IPS-18c (cell line): ENCODE results near the gene C10orf143.
"Not testable (repeated sequence)": the region's sequence is repeated elsewhere in the genome, so short reads cannot be mapped to it uniquely, and the experiment has no call there.

Experiments
- H3K4me3 ChIP-seq: 2 replicates; pipeline ENCODE4 v1.7.0; 2013; ENCODE audit warnings: low read depth, mild to moderate bottlenecking, low read length, moderate library complexity; ENCODE audit not compliant: insufficient read depth
- H3K9me3 ChIP-seq: one replicate; pipeline ENCODE4 v1.6.1; 2013; ENCODE audit warnings: mild to moderate bottlenecking, low read length, moderate library complexity; ENCODE audit not compliant: control insufficient read depth, insufficient read depth

C10orf143 gene

DNA sequence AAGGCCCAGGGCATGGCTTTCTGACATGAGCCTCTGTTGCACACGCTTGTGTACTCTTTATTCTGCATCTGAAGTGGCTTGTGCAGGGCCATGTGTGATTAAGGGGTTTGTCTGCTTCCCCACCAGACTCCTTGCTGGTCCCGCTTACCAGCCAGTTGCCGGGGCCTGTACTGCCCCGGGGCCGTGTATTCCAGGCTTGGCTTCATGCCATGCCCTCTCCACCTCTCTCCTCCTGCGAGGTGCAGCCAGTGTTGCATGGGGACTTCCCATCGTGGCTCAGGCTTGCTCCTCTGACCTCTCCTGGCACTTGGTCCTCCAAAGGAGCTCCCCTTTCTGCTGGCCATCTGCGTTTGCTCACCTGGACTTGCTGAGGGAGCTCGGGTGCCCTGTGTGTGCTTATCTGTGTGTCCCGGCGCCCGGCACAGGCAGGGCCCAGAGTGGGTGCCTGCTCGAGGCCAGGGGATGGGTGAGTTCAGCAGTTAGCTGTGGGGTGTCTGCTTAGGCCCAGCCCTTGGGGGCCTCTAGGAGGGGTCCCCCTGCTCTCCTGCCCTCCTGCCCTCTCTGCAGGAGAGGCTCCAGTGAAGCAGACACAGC lies 11.0 kb upstream of the C10orf143 start:
- peaks cover 3% of the 10 kb centered on the region for H3K9me3 ChIP-seq
- no peak overlapping the region for H3K4me3 ChIP-seq

DNA sequence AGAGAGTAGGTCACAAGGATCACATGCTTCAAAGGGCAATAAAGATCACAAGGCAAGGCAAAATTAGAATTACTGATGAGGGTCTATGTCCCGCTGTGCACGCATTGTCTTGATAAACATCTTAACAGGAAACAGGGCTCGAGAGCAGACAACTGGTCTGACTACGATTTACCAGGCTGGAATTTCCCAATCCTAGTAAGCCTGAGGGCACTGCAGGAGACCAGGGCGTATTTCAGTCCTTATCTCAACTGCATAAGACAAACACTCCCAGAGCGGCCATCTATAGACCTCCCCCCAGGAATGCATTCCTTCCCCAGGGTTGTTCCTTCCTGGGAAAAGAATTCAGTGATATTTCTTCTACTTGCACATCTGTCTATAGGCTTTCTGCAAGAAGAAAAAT lies 6.9 kb upstream of the C10orf143 start:
- H3K4me3 ChIP-seq, H3K9me3 ChIP-seq: not testable (repeated sequence)

DNA sequence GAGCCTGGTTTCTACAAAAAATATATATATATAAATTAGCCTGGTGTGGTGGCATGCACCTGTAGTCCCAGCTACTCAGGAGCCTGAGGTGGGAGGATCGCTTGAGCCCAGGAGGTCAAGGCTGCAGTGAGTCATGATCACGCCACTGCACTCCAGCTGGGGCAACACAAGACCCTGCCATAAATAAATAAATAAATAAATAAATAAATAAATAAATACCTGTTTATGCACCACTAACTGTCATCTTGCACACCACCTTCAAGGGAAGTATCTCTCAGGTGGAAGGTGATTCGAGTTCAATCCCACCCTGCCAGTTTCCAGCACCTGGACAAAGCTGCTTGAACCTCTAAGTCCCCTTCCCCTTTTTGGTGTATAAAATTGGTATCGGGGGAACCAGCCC lies 6.3 kb upstream of the C10orf143 start:
- H3K9me3 ChIP-seq, H3K4me3 ChIP-seq: not testable (repeated sequence)

DNA sequence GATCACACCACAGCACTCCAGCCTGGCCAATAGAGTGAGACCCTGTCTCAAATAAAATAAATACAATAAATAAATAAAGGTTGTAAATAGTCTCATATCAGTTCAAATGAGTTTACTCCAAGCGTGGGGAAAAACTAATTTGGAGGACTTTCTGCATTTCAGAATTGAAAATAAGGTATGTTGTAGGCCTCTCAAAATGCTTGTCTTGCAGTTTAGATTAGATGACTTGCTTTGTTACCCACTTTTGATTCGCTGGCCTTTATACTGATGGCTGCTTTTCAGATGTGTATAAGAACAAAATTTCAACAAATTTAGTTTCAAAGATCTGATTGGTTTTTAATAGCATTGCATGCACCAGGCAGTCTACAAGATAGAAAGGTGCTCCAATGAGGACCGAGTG lies 2.2 kb upstream of the C10orf143 start:
- H3K4me3 ChIP-seq, result no peak overlapping the region
- H3K9me3 ChIP-seq, result peaks cover 3% of the 10 kb centered on the region

DNA sequence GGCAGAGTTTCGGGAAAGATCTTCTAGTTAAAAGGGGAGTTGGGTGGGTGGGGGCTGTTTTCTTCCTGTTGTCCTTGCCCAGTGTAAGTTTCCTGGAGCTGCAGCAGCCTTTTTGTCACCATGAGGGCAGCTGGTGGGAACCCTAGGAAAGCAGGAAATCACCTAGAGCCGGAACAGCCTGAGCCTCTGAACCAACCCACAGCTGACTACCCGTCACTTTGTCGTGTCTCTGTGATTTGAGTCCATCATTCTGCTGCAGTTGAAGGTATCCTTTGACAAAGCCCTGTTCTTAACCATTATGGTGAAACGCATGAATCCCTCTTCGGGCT lies 1.2 kb upstream of the C10orf143 start:
- Histone ChIP-seq H3K9me3 (no peaks in the 10 kb centered on the region), H3K4me3 (peak overlapping the region; percentile 60)

DNA sequence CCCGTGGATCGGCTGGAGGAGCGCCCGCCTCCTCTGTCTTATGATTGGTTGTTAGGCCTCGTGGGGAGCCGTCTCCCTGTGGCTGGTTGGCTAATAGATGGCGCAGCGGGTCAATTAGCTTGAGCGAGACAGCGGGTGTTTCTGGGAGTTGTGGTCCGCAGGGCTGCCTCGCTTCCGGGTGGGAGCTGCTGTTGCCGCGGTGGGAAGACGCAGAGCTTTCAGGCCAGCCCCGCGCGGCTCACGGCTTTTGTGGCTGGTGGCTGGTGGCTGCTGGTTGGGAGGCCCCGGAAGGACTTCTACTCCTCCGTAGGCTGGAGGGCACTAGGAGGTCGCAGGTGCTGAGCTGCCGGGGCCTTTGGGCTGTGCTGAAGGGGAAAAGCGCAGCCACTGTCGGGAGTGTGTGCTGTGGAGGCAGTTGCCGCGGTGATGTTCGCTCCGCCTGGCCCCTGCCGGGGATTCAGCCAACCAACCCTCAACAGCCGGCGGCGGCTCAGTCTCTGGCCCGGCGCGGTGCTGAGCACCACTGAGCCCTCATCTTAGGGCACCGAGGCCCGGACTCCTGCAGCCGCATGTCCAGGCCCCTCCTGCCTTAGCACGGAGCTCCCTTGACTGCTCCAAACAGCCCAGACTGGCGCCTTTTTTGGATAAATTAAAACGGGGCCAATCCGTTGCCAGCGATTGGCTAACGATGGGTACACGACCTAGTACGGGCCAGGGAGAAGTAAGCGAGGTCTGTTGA lies 652 bp upstream of the C10orf143 start:
- peak overlapping the region; percentile 60 for H3K4me3 ChIP-seq
- no peaks in the 10 kb centered on the region for H3K9me3 ChIP-seq

DNA sequence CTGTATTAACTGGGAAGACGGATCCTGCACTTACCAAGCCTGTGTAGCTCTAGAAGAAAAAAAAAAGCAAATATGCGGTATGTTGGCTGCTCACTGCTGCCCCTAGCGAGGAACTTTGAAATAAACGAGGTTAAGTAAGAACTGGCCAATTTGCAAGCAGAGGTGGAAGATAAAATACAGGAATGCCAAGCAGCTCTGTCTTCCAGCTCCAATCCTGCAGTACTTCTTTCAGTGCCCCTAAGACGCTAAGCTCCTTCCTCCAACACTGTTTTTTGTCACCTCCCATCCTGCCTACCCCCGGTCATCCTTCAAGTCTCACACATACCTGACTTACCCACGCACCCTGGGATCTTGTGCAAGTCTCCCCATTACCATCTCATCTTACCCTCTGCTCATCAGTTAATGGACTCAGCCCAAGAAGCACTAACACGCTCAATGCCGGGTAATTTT lies 809 bp downstream of the C10orf143 start:
- Histone ChIP-seq H3K9me3 (no peaks in the 10 kb centered on the region), H3K4me3 (peak overlapping the region; percentile 60)

DNA sequence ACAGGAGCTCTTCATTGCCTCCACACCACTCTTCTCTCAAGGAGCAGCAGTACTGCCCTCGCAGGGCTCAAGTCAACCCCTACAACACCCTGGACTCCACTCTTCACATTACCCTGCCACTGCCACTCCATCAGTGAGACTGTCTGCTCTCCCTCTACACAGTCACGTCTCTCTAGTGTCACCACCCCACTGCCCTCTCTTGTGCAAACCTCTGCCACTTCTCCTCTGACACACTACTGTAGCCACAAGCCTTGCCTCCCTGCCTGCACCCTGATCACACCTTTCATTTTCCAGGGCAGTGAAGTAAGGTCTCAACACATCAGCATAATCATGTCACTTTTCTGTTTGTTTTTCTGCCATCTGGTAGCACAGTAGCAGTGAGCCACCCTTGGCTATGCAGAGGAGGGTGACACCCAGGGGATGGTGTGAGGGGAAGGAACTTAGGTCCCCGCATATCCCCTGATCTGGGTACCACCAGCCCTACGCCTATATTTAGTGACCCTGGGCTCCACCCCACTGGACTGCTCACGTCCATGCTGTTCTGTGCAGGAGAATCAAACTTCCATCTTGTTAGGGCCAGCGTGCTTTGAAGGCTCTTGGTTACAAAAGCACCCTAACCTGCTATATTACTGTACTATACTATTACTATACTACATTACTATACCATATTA lies 1.6 kb downstream of the C10orf143 start:
- Histone ChIP-seq H3K4me3 (no peak overlapping the region), H3K9me3 (no peaks in the 10 kb centered on the region)

DNA sequence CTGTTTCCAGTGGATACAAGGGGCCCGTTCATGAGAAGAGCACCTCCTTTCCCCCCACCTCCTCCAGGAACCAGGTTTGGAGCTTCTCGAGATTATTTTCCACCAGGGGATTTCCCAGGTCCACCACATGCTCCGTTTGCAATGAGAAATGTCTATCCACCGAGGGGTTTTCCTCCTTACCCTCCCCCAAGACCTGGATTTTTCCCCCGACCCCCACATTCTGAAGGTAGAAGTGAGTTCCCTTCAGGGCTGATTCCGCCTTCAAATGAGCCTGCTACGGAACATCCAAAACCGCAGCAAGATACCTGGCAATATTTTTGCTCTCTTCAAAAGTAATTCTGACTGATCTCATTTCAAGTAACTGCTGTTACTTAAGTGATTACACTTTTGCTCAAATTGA lies 2.5 kb downstream of the C10orf143 start:
- not testable (repeated sequence) for H3K4me3 ChIP-seq, H3K9me3 ChIP-seq

DNA sequence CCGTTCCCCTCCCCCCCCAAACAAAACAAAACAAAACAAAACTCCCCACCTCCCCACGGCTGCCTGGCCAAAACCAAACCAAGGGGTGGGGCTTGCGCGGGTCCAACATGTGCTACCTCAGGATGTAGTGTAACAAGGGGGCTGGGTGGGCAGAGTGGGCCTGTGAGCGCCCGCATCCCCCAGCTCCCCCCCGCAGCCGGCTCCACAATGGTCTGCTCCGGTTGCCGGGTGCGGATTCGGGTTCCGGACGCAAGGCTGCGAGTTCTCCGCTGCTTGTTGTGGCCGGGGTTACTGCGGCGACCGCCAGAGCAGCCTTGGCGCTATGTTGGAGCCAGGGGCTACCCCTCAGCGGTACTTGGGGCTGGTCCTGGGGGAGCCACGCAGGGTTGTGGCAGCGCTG lies 4.9 kb downstream of the C10orf143 start:
- no peaks in the 10 kb centered on the region for H3K9me3 ChIP-seq
- peak overlapping the region; percentile 40 for H3K4me3 ChIP-seq

DNA sequence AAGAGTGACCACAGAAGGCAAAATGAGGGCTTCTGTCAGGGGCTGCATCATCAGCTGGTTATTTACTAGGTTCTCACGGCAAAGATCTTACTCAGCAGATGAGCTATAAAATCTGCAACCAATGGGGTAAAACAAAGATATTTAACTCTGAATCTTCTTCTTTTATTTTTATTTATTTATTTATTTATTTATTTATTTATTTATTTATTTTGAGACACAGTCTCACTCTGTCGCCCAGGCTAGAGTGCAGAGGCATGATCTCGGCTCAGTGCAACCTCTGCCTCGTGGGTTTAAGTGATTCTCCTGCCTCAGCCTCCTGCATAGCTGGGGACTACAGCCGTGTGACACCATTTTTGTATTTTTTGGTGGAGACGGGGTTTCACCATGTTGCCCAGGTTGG lies 11.3 kb downstream of the C10orf143 start:
- H3K4me3 ChIP-seq, result no peak overlapping the region
- no peaks in the 10 kb centered on the region for H3K9me3 ChIP-seq

DNA sequence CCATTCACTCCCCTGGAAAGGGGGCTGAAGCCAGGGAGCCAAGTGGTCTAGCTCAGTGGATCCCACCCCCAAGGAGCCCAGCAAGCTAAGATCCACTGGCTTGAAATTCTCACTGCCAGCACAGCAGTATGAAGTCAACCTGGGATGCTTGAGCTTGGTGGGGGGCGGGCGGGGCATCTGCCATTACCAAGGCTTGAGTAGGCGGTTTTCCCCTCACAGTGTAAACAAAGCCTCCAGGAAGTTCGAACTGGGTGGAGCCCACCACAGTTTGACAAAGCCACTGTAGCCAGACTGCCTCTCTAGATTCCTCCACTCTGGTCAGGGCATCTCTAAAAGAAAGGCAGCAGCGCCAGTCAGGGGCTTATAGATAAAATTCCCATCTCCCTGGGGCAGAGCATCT lies 20.1 kb downstream of the C10orf143 start:
- not testable (repeated sequence) for H3K9me3 ChIP-seq, H3K4me3 ChIP-seq

DNA sequence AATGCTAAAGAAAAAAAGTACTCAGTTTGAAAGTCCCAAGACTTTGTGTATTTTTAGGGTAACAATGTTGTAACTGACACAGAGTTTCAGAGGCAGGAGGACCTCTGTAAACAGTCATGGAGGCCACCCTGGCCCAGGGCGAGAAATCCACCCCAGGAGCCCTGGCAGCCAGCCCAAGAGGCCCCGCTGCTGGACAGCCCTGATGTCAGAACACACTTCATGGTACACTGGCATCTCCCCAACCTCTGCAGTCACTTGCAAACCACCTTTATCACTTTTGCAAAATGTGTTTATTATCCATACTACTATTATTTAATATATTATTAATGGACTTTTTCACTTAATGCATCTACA lies 30.2 kb downstream of the C10orf143 start:
- no peaks in the 10 kb centered on the region for H3K9me3 ChIP-seq
- no peak overlapping the region for H3K4me3 ChIP-seq

DNA sequence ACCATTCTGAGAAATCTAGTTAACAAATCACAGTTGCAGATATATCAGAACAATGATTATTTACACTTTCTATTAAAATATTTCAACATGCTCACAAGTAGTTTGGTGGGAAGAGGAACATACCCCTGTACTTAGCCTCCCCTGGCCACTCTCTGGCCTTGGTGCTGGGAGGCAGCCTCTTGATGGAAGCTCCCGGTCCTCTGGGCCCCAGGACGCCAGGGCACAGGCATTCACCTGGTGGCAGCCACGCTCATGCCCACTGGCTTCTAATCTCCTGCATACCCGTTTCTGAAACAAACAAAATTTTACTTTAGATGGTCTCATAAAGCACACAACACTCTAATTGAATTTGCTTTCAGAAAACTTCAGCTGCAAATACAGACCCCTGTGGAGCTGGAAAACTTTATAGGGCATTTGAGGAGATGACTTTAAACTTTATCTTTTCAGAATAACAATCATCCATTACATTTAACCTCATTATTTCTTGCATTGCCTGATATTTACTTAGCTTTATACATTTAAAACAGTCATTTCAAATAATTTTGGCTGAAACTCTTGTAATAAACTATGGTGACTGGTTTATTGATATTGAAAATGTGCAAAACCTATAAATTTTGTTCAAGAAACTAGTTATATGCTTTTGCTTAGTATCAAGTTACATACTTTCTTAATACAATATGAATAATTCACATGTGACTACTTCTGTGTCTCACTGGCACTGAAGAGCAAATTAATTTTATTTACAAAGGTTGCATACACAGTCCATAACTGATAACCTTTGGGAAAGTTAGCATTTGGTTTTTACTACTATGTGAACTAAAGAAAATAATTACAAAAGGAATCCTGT lies 30.8 kb downstream of the C10orf143 start:
- Histone ChIP-seq H3K4me3 (no peak overlapping the region), H3K9me3 (no peaks in the 10 kb centered on the region)

DNA sequence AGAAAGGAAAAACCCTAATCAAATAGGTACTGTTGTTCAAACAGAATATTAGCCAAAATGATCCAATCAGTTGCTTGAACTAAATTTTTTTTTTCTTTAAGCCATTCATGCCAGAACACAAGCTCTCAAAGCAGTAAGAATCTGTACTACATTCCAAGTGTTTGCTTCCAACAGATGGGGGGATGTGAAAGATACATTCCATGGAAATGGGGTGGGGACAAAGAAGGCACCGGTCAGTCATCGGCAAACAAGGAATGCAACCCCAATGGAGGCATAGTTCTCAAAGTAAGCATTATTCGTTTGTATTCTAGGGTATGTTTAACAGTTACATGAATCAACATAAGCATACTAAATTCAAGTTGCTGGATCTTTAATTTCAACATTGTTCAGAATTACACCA lies 32.5 kb downstream of the C10orf143 start:
- Histone ChIP-seq H3K9me3 (no peaks in the 10 kb centered on the region), H3K4me3 (no peak overlapping the region)

DNA sequence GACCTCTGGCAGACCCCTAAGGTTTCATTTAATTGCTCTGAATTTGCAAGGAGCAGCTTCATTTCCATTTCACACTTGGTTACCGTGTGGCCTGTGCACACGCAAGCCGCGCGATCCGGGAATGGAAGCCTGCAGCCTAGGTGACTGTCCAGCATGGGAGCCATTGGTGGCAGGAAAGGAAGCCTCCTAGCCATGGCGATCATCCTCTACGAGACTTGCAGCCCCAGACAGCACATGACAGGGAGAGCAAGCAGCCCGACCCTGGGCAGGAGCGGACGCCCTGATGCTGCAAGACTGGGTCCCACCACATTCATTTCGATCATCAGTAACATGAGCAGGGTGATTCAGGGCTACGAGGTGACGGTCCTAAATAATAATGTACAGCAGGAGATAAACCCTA lies 33.9 kb downstream of the C10orf143 start:
- Histone ChIP-seq H3K9me3 (no peaks in the 10 kb centered on the region), H3K4me3 (no peak overlapping the region)

DNA sequence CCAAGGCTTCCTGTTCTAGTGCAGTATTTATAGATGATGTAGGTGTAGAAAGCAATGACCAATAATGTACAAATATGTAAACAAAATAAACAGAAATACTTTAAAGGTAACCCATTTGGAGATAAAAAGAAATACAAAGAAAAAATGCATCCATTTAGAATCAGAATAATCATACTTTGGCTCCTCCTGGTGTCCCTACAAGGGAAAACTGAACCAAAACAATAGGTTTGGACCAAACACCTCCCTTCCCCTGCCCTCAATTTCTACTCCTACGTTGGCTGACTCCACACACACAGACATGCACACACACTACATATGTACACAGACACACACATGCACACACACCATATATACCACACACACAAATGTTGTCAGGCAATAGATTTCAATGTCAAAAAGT lies 36.0 kb downstream of the C10orf143 start:
- no peaks in the 10 kb centered on the region for H3K9me3 ChIP-seq
- no peak overlapping the region for H3K4me3 ChIP-seq

DNA sequence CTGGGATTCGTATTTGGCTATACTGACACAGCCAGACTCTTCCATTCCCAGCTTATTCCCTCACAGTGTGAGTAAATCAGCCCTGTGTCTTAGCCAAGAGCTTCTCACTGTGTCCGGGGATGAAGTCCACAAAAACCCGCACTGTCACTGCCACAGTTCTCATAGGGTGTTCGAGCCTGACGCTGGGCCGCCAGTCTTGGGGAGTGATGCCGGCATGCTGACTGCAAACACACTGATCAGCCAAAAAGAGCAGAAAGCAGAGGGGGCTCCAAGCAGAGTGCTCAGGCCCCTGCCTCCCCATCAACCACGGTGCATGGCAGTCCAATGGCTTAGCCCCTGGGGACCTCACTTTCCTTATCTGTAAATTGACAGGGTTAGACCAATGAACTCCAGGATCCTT lies 36.7 kb downstream of the C10orf143 start:
- no peaks in the 10 kb centered on the region for H3K9me3 ChIP-seq
- no peak overlapping the region for H3K4me3 ChIP-seq
